ENCODE measurements around the gene RNF41.
"Not testable (repeated sequence)": the region's sequence is repeated elsewhere in the genome, so short reads cannot be mapped to it uniquely, and the experiment has no call there.

RNF41 gene

DNA sequence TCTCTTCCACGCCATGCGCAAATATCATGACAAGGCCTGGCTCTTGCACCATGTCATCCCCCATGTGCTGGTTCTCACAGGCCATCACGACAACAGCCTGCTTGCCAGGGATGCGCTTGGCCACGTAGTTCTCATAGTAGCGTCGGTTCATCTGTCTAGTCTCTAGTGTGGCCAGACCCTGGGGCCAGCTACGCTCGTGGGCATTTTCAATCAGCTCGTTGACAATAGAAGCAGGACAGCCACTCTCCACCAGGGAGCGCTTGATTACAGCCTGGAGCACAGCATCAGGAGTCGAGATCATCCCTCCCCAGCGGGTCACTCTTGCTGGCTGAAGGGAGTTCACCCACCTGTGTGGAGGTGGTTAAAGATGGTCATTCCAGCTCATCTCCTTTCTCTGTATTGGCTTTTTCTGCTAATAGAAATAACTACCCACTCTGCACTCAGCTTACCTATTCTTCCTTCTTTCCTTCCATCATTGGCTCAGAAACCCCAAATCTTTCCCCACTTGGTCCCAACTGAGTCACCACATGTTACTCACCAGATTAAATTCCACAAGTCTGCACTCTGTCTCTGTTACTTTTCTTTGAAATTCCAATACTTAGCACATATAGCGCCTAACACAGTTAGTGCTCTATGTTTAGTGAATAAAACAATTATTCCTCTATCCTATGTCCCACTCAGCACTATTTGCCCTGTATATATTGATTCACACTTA lies 15.1 kb downstream of the RNF41 start:
- no peak for DNase-seq

DNA sequence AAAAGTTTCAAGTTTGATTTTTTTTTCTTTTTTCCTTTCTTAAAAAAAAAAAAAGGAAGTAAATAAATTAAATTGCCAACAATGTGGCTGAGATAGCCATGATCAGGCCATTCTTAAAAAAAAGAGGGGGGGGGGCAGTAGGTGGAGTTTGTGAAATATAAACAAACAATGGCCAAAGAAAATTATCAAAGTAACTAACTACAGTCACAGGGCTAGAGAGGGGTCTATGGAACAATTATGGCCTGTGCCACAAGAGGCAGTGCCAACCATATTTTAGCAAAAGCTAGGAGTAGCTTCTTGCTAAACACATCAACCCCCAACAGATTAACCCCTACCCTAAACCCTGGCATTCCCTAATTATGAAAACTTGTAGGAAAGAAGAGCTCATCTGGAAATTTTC lies 16.3 kb downstream of the RNF41 start:
- DNase-seq = no peak

DNA sequence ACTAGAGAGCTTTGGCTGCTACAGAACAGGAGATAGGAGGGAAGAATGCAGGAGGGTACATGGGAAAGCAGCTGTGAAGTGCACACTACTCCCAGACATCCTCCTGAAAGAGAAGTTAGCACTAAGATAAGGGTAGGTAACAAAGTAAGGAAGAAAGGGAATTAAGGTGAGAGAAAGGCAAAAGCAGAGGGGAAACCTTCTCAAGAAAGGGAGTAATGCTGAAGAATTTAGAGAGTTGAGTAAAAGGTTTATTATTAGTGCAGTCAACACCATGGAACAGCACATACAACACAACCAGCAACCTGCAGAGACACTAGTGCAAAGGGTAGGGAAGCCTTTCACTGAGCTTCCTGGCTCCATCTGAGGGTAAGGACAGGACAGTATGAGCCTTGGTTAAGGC lies 17.4 kb downstream of the RNF41 start:
- DNase-seq = no peak

DNA sequence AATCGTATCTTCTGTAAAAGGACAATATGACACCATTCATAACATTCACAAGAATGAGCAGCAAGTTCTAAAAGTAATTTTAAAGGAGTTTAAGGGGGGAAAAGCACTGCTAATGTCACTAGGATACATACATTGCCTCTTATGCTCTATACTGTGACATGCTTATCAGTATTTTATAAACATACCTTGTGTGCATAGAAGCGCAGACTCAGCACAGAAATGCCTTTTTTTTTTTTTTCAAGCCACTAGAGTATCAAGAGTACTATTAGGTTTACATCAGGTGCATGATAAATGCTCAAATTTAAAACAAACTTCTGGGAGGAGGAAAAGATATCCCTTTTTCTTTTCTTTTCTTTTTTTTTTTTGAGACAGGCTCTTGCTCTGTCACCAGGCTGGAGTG lies 18.9 kb downstream of the RNF41 start:
- DNase-seq = no peak

DNA sequence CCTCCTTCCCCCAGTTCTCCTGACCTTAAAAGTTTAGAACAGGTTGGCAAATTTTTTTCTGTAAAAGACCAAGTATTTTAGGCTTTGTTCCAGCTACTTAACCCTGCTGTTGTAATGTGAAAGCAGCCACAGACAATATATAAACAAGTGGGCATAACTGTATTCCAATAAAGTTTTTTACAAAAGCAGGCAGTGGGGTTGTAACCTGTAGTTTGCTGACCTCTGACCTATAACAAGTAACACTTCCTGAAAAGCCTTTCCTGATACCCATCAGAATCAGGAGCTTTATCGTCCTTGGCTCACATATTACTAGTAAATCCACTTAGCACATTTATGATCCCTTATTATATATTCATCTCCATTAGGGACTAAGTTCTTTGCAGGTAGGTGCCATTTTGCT lies 19.4 kb downstream of the RNF41 start:
- no peak for DNase-seq

DNA sequence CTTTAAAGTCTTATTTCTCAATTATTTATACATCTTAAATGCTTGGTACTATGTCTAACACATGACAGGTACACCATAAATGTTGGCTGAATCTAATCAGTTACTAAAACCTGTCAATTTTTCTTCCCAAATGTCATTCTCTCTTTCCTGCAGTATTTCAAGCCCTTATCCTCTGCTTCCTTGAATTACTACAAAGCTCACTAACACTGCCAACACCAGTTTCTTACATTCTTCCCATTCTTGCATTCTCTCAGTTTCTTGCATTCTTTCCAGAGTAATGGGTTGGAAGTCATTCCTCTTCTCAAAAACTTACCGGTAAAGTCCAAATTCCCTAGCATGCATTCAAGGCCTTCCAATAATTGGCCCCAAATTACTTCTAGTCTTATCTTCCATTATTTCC lies 22.9 kb downstream of the RNF41 start:
- no peak for DNase-seq

DNA sequence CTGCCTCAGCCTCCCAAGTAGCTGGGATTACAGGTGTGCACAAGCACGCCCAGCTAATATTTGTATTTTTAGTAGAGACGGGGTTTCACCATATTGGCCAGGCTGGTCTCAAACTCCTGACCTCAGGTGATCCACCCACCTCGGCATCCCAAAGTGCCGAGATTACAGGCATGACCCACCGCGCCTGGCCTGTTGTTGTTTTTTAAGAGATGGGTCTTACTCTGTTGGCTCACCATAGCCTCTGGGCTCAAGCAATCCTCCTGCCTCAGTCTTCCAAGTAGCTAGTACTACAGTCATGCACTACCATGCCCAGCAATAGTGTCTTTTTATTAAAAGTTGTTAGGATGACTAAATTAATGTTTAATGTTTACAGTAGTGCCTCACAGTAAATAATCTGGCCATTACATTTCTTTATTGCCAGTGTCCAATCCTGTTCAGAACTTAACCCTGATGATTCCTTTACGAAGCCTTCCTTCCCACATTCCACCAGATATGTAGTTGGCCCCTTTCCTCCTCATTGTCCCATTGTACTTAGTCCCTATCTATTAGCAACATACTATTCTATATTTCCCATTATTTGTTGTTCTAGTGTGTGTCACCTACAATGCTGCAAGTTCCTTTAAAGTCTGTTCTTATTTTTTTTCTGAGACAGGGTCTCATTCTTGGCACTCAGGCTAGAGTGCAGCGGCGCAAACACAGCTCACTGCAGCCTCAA lies 23.6 kb downstream of the RNF41 start:
- DNase-seq = no peak

DNA sequence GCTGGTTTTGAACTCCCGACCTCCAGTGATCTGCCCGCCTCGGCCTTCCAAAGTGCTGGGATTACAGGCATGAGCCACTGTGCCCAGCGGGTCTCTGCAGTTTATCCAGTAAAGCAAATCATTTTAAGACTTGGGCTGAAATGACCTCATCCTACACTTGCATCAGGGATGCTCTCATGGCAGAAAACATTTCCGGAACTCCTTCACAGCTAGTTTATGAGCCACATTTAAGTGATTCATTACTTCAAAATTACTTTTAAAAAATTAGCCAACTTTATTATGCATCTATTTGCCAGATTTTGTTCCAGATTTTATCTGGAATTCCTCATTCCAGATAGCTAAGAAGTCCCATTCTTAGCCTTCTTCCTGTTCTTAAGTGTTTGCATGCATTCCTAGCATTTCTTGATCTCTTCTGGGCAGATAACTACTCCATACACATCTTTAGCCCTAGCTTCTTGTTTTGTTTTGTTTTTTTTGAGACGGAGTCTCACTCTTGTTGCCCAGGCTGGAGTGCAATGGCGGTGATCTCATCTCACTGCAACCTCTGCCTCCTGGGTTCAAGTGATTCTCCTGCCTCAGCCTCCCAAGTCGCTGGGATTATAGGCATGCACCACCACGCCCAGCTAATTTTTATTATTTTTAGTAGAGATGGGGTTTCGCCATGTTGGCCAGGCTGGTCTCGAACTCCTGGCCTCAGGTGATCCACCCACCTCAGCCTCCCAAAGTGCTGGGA lies 24.7 kb downstream of the RNF41 start:
- not testable (repeated sequence) for DNase-seq

DNA sequence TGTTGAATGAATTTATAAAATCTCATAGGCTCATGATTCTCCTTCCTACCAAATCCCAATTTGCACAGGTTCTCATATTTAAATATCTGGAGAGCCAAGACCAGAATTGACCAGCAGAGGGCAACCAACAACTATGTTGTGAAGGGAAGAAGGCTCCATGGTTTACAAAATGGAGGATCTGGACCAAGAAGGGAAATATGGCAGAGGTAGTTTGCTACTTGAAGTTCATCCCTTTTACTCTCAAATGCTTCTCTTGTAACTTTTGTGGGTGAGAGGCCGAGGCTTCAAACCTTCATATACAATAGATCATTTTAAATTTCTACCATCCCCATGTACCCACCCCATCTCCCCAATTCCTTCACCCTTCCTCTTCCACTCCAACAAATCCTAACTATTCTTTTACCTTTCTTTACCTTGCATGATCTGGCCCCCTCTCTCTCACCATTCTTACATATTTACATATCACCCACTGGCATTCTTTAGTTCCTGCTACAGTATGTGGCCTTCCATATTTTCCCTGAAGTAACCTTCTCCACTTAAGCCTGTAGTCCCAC lies 28.6 kb downstream of the RNF41 start:
- DNase-seq = peak; percentile 41

DNA sequence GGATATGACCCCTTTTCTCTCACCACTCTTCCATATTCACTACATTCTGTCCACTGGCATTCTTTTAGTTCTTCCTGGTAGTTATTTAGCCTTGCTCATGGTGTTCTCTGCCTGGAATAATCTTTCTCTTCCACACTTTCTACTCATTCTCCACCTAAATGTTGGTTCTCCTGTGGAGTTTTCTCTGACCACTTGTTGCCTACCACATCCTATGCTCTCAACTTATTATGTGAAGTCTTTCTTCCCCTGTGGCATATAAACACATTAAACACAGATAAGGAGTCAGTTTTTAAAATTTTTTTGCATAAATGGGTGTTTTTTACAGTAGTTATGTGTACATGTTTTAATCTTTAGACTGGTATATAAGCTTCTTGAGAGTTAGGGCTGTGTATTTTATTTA lies 29.1 kb downstream of the RNF41 start:
- no peak for DNase-seq

DNA sequence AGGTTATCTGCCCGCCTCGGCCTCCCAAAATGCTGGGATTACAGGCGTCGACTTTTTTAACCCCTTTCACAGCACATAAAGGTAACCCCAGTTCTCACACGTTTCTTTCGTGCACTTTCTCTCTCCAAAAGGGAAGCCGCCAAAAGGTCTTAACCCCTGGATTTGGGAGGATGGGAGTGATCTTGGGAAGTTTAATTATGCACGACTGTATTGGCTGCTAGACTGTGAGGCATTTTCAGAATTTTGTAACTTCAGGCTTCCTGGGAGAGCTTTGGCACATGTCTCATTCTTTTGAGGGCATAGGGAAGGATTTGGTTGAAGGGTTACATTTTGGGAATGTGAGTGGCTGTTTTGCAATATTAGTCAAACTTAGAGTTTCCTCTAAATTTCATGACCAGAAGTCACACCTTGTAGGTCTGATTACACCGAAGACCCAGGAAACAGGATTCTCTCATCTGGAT lies 31.0 kb downstream of the RNF41 start:
- DNase-seq = no peak

DNA sequence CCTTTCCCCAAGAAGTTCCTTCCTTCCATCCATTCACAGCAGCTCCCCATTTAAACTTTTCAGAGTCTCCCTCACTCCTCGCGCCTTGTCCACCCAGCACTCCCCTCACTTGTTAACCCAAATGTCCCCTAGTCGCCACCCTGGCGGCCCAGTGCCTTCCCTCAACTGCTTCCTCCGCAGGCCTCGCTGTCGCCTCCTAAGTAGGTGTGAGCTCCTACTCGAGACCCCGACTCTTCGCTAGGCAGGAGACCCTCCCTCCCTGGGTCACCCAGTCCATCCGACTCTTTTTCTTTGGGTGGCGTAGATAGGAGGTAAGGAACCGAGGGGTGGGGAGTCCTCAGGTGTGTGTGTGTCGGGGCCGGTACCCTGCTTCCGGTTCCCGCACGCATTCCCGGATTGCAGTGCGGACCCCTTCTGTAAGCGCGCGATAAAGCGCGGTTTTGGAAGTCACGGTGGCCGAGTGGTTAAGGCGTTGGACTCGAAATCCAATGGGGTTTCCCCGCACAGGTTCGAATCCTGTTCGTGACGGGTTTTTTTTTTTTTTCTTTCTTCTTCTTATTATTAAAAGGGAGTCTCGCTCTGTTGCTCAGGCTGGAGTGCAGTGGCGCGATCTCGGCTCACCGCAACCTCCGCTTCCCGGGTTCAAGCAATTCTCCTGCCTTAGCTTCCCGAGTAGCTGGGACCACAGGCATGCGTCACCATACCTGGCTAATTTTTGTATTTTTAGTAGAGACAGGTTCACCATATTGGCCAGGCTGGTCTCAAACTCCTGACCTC lies 31.6 kb downstream of the RNF41 start:
- peak; percentile 53 for DNase-seq

DNA sequence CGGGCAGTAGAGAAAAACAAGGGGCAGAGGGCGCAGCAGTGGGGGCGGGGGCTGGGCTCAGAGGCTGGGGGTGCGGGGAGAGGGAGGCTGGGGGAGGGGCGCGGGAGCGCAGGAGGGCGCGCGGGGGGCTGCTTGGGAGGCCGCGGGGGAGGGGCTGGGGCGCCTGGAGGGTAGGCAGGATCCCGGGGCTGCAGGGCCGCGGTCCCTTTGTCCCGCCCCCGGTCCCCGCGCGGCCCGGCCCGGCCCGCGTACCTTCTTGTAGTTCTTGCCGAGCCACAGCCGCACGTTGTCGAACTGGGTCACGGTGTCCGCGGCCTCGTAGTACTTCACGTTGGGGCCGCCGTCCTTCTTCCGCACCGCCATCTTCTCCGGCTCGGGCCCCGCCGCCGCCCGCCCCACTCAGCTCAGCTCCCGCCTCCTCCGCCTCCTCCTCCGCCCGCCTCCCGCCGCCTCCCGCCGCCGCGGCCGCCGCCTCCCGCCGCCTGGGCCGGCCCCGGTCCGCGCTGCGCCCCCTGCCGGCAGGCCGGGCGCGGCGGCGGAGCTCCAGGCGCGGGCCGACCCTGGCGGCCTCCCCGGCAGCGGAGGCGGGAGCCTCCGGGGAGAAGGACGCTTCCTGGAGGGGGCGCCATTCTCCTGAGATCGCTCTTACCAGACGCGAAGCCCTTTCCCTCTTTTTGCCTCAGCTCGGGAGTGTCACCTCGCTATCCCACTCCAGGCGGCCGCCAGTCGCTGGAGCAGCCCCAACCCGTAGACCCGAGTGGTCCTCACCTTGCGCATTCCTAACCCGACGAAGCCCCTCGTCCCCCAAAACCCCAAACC lies 32.4 kb downstream of the RNF41 start, which contains the start of gene SMARCC2:
Gene SMARCC2 (minus strand): TSS at position 385 of the 819 bp plus-strand sequence. CDS start 22 bp downstream, at position 363.
- peak; percentile 74 for DNase-seq

DNA sequence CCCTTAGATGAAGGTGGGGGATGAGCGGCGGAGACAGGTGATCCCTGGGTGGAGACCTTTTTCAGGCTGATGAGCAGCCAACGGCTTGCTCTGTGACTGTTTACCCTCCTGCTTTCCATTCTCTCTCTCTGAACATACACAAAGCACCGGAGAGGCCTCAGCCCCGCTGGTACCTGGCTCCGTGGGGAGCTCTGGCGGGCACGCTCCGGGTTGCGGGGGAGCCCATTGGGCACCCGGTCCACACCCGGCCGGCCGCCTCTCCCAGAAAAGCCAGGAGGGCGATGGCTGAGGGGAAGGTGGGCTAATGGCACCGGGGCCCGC lies 33.0 kb downstream of the RNF41 start:
- DNase-seq = no peak

DNA sequence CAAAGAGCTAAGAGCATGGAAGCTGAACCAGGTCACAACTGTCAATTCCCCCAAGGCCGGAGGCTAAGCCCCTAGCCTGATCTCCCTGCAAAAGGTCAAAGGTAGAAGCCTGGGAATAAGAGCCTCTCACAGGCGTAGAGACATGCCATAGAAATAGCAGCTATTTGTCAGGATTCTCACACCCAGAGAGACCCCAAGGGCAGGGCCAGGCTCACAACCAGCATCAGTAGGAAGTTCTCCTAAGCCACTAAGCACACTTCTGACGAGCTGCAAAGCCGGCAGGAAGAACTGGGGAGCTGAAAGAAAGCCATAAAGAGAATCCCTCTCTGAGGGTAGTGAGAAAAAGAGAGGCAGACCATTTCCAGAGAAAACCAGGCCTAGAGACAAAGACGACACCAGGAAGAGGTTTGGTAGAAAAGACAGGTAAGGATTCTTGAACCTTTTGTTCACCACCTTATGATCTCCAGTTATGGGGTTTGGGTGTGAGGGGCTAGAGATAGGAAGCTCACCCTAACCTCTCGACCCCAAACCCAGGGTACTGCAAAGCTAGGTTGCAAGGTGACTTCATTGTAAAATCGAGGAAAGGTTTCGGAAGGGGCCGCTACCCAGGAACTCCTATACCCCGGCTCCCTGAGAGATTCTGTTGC lies 33.5 kb downstream of the RNF41 start:
- no peak for DNase-seq

DNA sequence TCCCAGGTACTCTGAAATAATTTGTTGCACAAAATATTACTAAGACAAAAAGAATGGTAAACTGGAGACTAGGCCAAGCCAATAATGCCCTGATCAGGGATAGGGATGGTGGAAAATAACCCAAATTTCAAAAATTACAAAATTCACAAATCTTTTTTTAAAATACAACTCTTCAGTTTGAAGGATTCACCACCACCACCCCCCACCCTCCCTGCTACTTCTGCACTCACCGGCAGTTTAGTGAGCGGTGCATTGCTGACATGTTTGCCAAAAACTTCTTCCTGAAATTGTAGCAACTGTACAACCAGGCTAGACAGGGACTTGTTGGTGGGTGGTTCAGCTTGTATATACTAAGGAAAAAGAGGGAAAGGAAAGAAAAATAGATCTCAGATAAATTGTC lies 34.8 kb downstream of the RNF41 start:
- DNase-seq = no peak

DNA sequence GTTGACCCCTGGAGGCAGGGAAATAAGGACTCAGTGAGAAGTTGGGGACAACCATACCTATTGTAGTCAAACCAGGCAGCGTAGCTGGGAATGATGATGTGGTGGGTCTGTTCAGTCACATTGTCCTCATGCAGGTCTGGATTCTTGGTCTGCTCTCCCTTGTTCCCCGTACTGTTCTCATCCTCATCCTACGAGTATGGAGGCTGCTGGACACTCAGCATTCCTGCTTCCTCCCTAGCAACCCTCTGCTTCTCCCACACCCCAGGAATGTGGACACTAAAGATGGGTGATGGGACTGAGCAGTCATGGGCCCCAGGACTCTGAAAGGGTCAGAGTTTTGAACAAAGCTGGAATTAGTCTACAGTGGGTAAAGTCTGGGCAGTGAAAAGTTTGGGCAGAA lies 43.4 kb downstream of the RNF41 start:
- DNase-seq = no peak

DNA sequence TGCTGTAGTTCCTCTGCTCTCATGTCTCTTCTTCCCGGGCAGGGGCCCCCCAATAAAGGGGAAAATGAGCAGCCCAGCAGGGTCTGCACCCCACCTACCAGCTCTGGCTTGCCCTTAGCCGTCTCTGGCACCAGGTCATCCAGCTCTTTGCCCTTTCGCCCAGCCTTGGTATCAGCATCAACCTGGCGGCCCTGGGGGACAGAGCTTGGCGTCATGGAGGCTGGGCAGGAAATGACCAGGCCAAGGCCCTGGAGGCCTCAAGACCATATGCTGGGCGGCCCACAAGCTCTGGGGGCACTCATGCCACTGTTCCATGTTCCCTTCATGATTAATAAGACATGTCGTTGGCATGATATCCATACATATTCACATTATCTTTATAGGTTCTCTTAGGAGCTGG lies 48.9 kb downstream of the RNF41 start:
- DNase-seq = no peak

DNA sequence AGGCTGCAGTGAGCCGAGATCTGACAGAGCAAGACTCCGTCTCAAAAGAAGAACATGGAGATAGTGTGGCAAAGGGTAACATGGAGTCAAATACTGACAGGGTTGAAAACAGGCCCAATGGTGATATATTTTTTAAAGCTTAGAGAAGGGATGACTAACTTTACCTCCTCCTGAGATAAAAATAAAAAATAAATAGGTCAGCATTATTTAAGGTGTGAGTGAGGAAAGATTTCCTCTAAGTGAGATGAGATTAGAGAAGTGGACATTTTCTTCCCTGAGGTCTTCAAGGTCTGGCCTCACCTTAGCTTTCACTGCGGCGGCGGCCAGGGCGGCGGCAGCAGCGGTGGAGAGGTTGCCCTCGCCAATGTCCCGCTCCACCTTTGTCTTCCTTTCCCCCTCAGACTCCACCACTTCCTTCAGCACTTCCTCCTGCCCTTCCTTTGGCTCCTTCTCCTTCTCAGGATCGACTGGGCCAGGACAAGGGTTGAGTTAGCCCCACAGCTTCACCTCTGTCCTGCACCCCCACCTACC lies 52.4 kb downstream of the RNF41 start:
- DNase-seq = no peak

DNA sequence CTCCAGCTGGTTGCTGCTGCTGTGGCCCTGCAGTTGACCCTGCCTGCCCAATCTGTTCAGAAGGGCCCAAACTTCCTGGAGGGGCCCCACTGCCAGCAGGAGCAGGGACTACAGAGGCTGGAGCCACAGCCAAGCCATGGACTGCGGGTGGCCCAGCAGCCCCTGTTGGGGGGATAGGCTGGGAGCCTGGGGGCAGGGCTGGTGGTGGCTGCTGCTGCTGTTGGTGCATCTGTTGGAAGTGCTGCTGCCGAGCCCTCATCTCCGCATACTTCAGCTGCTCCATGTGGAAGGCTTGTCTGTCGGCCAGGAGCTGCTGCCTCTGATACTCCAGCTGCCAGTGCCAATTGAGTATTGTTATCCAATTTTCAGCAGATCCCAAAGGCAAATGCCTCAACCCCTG lies 56.4 kb downstream of the RNF41 start:
- no peak for DNase-seq

DNA sequence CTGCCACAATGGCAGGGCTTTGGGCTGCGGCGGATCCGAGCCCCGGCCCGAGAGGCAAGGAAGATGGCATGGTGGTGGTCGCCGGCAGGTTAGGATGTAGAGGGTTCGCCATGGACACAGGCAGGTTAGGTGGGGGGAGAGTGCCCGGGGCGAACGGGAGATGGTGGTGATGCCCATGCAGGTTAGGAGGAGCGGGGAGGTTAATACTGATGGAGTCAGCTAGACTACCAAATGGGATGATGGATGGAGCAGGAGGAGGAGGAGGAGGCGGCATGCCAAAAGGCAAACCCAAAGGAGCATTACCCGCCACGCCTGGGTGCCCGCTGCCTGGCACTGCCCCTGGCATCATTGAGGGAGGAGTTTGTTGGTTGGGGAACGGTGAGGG lies 57.4 kb downstream of the RNF41 start:
- DNase-seq = no peak

All from activated CD4-positive, alpha-beta T cell treated with anti-CD3 and anti-CD28 coated beads for 1 hour (primary cell).